WTC11 (cell line): ENCODE data around the gene APPL1. TPM values are rescaled to one million over a fixed set of nuclear protein-coding genes. Genes with fewer than 3 reads are reported as not detected.

Experiments
- ATAC-seq: fragments of 200-7000 bp; cut with Tn5 transposase; 2 replicates; pipeline ENCODE4 v1.10.0; 2021; ENCODE audit warnings: mild to moderate bottlenecking, moderate library complexity
- CTCF ChIA-PET: fragments of 300-600 bp; sonication (Branson Sonifier 250); formaldehyde crosslinking; loops from one replicate; lab custom pipeline; 2021; ENCODE audit warnings: antibody characterized with exemption; lab: Charles Lee
- POLR2A ChIA-PET: fragments of 350-600 bp; sonication (Branson Sonifier 250); formaldehyde crosslinking; loops from one replicate; lab custom pipeline; 2021; ENCODE audit warnings: antibody characterized with exemption; lab: Charles Lee
- DNase-seq: peaks from one replicate; pipeline ENCODE4 v3.0.0; 2021; ENCODE audit warnings: low spot score
- H3K27ac Mint-ChIP-seq: 2 replicates; pipeline ENCODE4 v1.8.0; 2021; ENCODE audit warnings: mixed read lengths
- H3K27me3 Mint-ChIP-seq: 2 replicates; pipeline ENCODE4 v1.8.0; 2021; ENCODE audit warnings: low read depth, mild to moderate bottlenecking, moderate library complexity, mixed read lengths
- H3K36me3 Mint-ChIP-seq: 2 replicates; pipeline ENCODE4 v1.8.0; 2021; ENCODE audit warnings: mixed read lengths
- H3K4me1 Mint-ChIP-seq: 2 replicates; pipeline ENCODE4 v1.8.0; 2022; ENCODE audit warnings: mixed read lengths
- H3K4me3 Mint-ChIP-seq: 2 replicates; pipeline ENCODE4 v1.8.0; 2021; ENCODE audit warnings: mild to moderate bottlenecking, moderate library complexity, mixed read lengths
- H3K9me3 Mint-ChIP-seq: 2 replicates; pipeline ENCODE4 v1.8.0; 2021; ENCODE audit warnings: mixed read lengths
- ELF4 ChIP-seq: sonication (generic); formaldehyde crosslinking; IDR thresholded peaks from 2 replicates; pipeline ENCODE4 v1.8.1; 2022; ENCODE audit warnings: low read depth, mild to moderate bottlenecking, moderate library complexity, missing genetic modification reagents
- FOXK1 ChIP-seq: sonication (generic); formaldehyde crosslinking; IDR thresholded peaks from 2 replicates; pipeline ENCODE4 v1.8.0; 2022; ENCODE audit warnings: mild to moderate bottlenecking, moderate library complexity, missing genetic modification reagents
- total RNA-seq: library from RNA; stranded (reverse); gene quantifications from 3 replicates; pipeline ENCODE4 v1.2.3, GENCODE V29; 2021
- TF ChIP-seq, protein P1 (sequence below): fragments of 250-450 bp; sonication (Bioruptor Pico); conservative IDR thresholded peaks from 2 replicates; pipeline ENCODE4 v1.9.0; 2021; ENCODE audit warnings: mild to moderate bottlenecking
- TF ChIP-seq, protein P2 (sequence below): sonication (generic); formaldehyde crosslinking; IDR thresholded peaks from 2 replicates; pipeline ENCODE4 v1.8.1; 2022; ENCODE audit warnings: low read depth, mild to moderate bottlenecking, moderate library complexity, missing genetic modification reagents, borderline replicate concordance
- TF ChIP-seq, protein P3 (sequence below): sonication (generic); formaldehyde crosslinking; IDR thresholded peaks from 2 replicates; pipeline ENCODE4 v1.8.1; 2023; ENCODE audit warnings: mild to moderate bottlenecking, missing genetic modification reagents, moderate library complexity
- TF ChIP-seq, protein P4 (sequence below): fragments of 250-450 bp; sonication (Bioruptor Pico); IDR thresholded peaks from 2 replicates; pipeline ENCODE4 v1.9.0; 2021; ENCODE audit warnings: mild to moderate bottlenecking
- TF ChIP-seq, protein P5 (sequence below): fragments of 250-450 bp; sonication (Bioruptor Pico); IDR thresholded peaks from 2 replicates; pipeline ENCODE4 v2.1.2; 2022; ENCODE audit warnings: mild to moderate bottlenecking, moderate library complexity
- TF ChIP-seq, protein P6 (sequence below): sonication (generic); formaldehyde crosslinking; IDR thresholded peaks from 2 replicates; pipeline ENCODE4 v1.8.1; 2022; ENCODE audit warnings: mild to moderate bottlenecking, missing genetic modification reagents, moderate library complexity, borderline replicate concordance
- TF ChIP-seq, protein P7 (sequence below): sonication (generic); formaldehyde crosslinking; IDR thresholded peaks from 2 replicates; pipeline ENCODE4 v1.8.0; 2022; ENCODE audit warnings: mild to moderate bottlenecking, missing genetic modification reagents

The APPL1 gene
- total RNA-seq, 1 experiment from 2014 or later: 35.8 TPM

DNA sequence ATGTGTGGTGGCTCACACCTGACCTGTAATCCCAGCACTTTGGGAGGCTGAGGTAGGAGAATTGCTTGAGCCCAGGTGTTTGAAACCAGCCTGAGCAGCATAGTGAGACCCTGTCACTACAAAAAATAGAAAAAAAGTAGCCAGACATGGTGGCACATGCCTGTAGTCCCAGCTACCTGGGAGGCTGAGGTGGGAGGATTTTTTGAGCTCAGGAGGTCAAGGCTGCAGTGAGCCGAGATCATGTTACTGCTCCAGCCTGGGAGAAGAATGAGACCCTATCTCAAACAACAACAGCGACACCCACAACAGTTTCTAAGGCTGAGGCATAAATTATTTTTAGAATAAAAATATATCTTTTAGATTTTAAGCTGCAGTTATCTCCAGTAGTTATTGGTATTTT is 6.3 kb downstream of the APPL1 start:
- no peak for TF ChIP-seq ELF4 (CRISPR knock-in tag)
- TF ChIP-seq, protein P1, sequence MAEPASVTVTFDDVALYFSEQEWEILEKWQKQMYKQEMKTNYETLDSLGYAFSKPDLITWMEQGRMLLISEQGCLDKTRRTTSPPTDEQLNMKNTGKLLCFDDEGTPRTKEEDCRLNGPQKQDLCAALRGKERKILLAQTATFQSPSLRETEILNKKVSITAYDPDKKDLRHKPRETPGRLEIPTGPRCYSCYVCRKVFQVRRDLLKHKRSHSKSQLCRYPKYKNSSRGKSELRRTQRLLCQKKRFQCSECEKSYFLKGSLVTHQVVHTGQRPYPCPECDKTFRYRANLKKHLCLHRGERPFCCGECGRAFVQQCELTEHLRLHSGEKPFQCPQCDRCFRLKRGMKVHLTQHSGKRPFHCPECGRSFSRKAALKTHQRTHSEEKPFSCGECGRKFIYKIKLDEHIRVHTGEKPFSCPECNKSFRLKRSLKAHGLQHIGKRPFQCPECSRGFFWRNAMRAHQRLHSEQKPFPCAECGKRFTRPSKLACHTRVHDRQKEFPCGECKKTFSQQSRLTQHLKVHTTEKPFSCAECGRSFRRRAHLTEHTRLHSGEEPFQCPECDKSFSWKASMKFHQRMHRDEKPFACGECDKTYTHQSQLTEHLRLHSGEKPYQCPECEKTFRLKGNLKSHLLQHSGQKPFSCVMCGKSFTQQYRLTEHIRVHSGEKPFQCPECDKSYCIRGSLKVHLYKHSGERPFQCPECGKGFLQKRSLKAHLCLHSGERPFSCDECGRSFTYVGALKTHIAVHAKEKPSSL (CRISPR knock-in tag): no peak
- TF ChIP-seq, protein P2, sequence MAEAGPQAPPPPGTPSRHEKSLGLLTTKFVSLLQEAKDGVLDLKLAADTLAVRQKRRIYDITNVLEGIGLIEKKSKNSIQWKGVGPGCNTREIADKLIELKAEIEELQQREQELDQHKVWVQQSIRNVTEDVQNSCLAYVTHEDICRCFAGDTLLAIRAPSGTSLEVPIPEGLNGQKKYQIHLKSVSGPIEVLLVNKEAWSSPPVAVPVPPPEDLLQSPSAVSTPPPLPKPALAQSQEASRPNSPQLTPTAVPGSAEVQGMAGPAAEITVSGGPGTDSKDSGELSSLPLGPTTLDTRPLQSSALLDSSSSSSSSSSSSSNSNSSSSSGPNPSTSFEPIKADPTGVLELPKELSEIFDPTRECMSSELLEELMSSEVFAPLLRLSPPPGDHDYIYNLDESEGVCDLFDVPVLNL: no peak
- no peak for TF ChIP-seq FOXK1
- TF ChIP-seq, protein P3, sequence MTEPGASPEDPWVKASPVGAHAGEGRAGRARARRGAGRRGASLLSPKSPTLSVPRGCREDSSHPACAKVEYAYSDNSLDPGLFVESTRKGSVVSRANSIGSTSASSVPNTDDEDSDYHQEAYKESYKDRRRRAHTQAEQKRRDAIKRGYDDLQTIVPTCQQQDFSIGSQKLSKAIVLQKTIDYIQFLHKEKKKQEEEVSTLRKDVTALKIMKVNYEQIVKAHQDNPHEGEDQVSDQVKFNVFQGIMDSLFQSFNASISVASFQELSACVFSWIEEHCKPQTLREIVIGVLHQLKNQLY: no peak
- ATAC-seq: no peak
- ChIA-PET POLR2A (no interaction called here), CTCF (interaction anchor here (0.6 to 1.2 kb wide), 2 partner anchors 10 to 118 kb away, joined by 3 to 4 read pairs; no protein-coding TSS in a partner anchor)
- Mint-ChIP-seq H3K4me1 (peaks cover 6% of the 10 kb centered on the region), H3K4me3 (no peak overlapping the region), H3K27ac (no peak overlapping the region), H3K27me3 (peaks cover 2% of the 10 kb centered on the region; the same call in 1 of the 2 replicates), H3K36me3 (peaks cover 16% of the 10 kb centered on the region), H3K9me3 (0 out of 2 replicates have a peak, but pooled peaks cover 6% of the 10 kb centered on the region)
- DNase-seq: no peak

DNA sequence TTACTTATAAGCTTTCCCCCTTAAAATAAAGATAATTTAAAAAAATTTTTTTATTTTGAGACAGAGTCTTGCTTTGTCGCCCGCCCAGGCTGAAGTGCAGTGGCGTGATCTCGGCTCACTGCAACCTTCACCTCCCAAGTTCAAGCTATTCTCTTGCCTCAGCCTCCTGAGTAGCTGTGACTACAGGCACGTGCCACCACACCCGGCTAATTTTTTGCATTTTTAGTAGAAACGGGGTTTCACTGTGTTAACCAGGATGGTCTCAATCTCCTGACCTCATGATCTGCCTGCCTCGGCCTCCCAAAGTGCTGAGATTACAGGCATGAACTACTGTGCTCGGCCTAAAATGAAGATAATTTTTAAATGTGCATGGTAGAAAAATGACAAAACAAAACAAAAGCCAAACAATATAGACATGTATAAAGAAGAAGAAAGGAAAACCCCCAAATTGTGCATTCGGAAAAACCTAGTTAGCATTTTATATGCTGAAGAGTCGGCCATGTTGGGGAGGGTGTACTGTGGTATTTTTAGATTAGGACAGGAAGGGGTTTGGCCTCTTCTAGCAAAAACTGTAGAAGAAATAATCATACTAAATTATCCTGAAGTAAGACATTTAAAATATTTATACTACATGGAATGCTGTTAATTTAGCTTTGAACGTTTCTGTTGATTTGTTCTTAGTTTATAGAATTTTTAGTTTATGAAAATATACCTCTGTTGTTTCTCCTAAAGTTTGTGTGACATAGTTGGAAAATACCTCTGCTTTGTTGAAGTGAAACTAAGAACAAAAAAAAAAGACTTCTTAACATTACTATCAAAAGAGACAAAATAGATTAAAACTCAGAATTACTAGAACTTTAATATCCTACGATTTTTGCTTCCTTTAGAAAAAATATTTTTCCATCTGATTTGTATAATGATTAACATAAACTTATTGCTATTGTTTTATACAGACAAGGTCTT is 7.4 kb downstream of the APPL1 start:
- Mint-ChIP-seq H3K27ac (no peak overlapping the region; the same call in 1 of the 2 replicates), H3K27me3 (no peaks in the 10 kb centered on the region), H3K36me3 (peaks cover 23% of the 10 kb centered on the region), H3K4me3 (no peak overlapping the region), H3K9me3 (0 out of 2 replicates have a peak, but pooled peaks cover 7% of the 10 kb centered on the region), H3K4me1 (no peaks in the 10 kb centered on the region)
- CTCF ChIA-PET: interaction anchor here (0.6 to 1.2 kb wide), 2 partner anchors 11 to 119 kb away, joined by 3 to 4 read pairs; no protein-coding TSS in a partner anchor
- POLR2A ChIA-PET: no interaction called here
- ATAC-seq: no peak
- no peak for DNase-seq
- TF ChIP-seq, protein P4, sequence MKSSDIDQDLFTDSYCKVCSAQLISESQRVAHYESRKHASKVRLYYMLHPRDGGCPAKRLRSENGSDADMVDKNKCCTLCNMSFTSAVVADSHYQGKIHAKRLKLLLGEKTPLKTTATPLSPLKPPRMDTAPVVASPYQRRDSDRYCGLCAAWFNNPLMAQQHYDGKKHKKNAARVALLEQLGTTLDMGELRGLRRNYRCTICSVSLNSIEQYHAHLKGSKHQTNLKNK (CRISPR knock-in tag): no peak
- TF ChIP-seq, protein P5, sequence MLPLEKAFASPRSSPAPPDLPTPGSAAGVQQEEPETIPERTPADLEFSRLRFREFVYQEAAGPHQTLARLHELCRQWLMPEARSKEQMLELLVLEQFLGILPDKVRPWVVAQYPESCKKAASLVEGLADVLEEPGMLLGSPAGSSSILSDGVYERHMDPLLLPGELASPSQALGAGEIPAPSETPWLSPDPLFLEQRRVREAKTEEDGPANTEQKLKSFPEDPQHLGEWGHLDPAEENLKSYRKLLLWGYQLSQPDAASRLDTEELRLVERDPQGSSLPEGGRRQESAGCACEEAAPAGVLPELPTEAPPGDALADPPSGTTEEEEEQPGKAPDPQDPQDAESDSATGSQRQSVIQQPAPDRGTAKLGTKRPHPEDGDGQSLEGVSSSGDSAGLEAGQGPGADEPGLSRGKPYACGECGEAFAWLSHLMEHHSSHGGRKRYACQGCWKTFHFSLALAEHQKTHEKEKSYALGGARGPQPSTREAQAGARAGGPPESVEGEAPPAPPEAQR (CRISPR knock-in tag): no peak
- TF ChIP-seq, protein P6, sequence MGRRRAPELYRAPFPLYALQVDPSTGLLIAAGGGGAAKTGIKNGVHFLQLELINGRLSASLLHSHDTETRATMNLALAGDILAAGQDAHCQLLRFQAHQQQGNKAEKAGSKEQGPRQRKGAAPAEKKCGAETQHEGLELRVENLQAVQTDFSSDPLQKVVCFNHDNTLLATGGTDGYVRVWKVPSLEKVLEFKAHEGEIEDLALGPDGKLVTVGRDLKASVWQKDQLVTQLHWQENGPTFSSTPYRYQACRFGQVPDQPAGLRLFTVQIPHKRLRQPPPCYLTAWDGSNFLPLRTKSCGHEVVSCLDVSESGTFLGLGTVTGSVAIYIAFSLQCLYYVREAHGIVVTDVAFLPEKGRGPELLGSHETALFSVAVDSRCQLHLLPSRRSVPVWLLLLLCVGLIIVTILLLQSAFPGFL (CRISPR knock-in tag): no peak
- TF ChIP-seq, protein P1 (CRISPR knock-in tag): no peak
- TF ChIP-seq, protein P7, sequence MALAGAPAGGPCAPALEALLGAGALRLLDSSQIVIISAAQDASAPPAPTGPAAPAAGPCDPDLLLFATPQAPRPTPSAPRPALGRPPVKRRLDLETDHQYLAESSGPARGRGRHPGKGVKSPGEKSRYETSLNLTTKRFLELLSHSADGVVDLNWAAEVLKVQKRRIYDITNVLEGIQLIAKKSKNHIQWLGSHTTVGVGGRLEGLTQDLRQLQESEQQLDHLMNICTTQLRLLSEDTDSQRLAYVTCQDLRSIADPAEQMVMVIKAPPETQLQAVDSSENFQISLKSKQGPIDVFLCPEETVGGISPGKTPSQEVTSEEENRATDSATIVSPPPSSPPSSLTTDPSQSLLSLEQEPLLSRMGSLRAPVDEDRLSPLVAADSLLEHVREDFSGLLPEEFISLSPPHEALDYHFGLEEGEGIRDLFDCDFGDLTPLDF (CRISPR knock-in tag): no peak
